Peyer's patch (tissue), 4 donors: ENCODE data around the gene OPRL1.

Experiments
- POLR2A ChIP-seq, 2 donors: fragments of 450-650 bp; IDR thresholded peaks; one replicate each; pipeline ENCODE4 v1.5.1; 2017; ENCODE audit warnings: antibody characterized with exemption in 2 of 2, mild to moderate bottlenecking in 2 of 2, moderate library complexity in 2 of 2
- TF ChIP-seq, protein P1 (sequence below), 6 experiments: fragments of 450-650 bp in 4 of 6; fragments of 200-600 bp in 2 of 6; sonication (generic) in 1 of 6; IDR thresholded peaks; one replicate each; pipeline ENCODE4 v1.5.1; 2017 to 2019; ENCODE audit warnings: antibody characterized with exemption in 6 of 6, mild to moderate bottlenecking in 3 of 6, moderate library complexity in 1 of 6

DNA sequence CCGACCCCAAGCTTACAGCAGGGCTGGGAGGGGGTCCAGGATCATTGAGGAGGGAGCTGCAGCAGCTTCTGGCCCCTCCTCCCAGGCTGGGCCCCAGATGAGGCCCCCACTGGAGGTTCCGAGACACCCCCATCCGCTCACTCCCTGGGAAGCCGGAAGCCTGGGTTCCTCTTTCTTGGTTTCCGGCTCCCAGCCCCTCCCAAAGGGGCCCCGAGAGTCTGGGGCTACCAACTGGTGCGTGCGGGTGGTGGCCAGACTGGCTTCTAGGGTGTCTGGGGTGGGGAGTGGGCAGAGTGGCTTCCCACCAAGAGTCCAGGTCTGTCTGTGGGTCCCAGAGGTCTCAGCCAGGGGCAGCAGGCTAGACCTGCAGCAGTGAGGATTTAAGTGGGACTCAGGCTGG is 2.8 kb upstream of the OPRL1 start:
- TF ChIP-seq, protein P1, sequence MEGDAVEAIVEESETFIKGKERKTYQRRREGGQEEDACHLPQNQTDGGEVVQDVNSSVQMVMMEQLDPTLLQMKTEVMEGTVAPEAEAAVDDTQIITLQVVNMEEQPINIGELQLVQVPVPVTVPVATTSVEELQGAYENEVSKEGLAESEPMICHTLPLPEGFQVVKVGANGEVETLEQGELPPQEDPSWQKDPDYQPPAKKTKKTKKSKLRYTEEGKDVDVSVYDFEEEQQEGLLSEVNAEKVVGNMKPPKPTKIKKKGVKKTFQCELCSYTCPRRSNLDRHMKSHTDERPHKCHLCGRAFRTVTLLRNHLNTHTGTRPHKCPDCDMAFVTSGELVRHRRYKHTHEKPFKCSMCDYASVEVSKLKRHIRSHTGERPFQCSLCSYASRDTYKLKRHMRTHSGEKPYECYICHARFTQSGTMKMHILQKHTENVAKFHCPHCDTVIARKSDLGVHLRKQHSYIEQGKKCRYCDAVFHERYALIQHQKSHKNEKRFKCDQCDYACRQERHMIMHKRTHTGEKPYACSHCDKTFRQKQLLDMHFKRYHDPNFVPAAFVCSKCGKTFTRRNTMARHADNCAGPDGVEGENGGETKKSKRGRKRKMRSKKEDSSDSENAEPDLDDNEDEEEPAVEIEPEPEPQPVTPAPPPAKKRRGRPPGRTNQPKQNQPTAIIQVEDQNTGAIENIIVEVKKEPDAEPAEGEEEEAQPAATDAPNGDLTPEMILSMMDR (IDR thresholded peaks at IDR 0.05), result no peak
- TF ChIP-seq POLR2A (IDR thresholded peaks at IDR 0.05), result no peak
